H1 (cell line): ENCODE data around the gene PTPRG. TPM values are rescaled to one million over a fixed set of nuclear protein-coding genes. Genes with fewer than 3 reads are reported as not detected.

Experiments
- GTF2F1 ChIP-seq: IDR thresholded peaks from 2 replicates; pipeline ENCODE4 v1.6.1; 2012; ENCODE audit warnings: low read depth, low read length, improper control_type of control experiment, borderline replicate concordance
- polyA plus RNA-seq, 7 experiments: library from polyadenylated mRNA; depleted of rRNA in 3 of 7; stranded (reverse) in 5 of 7; unstranded in 2 of 7; fragments of >200 nt in 5 of 7; fragments of 200-250 nt in 2 of 7; gene quantifications; 1 replicate in 5 of 7; 2 replicates in 1 of 7; 4 replicates in 1 of 7; pipeline versions ENCODE4 v1.2.1 to v1.2.3, GENCODE V29; 2011 to 2013; ENCODE audit warnings: missing spikeins in 2 of 7, mixed read lengths in 2 of 7
- total RNA-seq: library from RNA; stranded (reverse); fragmentation: NEBNext Ultra II Directional; extraction: Animal tissue kit (Norgen Biotek cat#: 25700); gene quantifications from 2 replicates; pipeline ENCODE4 v1.2.1, GENCODE V29; 2021

PTPRG gene
- total and polyA plus RNA-seq, 2 of the 8 experiments (the other 6 are each of a cell fraction or from before 2014, with no cell fraction given), result 23.3 to 96.2 TPM

DNA sequence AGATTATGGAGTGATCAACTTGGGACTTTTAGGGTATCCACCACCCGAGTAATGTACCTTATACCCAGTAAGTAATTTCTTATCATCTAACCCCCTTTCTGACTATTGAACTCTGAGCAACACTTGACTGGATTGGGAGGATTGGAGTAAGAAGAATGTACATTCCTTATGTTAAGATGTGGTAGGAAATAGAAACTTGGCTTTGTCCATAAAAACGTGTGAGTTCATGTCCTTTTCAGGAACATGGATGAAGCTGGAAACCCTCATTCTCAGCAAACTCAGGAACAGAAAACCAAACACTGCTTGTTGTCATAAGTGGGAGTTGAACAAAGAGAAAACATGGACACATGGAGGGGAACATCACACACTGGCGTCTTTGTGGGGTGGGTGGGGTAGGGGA, 112.3 kb downstream of the PTPRG start (continued):
- TF ChIP-seq GTF2F1, result no peak
- TF ChIP-seq, all 59 proteins: peak for 0
